ENCODE data around the gene XRN2.

Gene XRN2

GRCh38 chr20:21433329-21433890, 130.3 kb downstream of the XRN2 start:
- DNase-seq = no peak

DNA sequence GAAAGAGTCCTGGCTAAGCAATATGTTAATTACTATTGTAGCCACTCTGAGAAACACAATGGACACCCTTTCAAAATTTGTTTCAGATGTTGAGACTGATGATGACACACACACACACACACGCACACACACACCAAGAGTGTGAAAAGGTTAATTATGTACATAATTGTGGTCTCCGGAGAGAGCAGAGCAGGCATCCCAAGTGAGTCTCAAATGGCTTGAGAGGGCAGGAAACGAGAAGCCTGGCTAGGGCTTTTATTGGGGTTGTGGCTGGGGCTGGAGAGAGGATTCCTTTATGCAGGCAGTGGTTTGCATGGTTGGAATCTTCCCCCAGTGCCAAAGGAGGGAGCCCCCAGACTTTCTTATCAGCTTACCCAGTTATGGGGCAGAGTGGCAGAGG, 132.4 kb downstream of the XRN2 start:
- DNase-seq = no peak

GRCh38 chr20:21436205-21436604, 133.1 kb downstream of the XRN2 start:
- DNase-seq = no peak

GRCh38 chr20:21437248-21437647, 134.1 kb downstream of the XRN2 start:
- no peak for DNase-seq

DNA sequence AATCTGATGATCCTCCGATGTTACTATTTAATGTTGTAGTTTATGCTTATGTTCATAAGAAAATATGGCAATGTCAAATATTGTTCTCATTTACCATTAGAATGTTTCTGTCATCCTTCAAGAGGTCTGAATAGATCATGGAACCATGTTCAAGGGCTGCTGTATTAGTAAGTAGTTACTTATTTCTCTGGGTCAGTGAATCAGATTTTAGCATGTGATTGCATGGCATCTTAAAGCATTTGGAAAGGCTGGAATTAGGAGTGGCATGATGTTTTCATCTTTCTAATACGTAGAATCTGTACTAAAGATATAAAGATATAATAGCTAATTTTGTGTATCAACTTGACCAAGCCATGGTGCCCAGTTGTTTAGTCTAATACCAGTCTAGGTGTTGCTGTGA, 134.7 kb downstream of the XRN2 start:
- no peak for DNase-seq

All from activated naive CD4-positive, alpha-beta T cell treated with anti-CD3 and anti-CD28 coated beads, Interleukin-2, amount 50 U/mL, for 16 hours (primary cell).